CD4-positive, alpha-beta T cell treated with Interleukin-15 for 4 hours (primary cell): ENCODE measurements around the gene RASA3.
"Not testable (repeated sequence)": the region's sequence is repeated elsewhere in the genome, so short reads cannot be mapped to it uniquely, and the experiment has no call there.

Source experiments
- DNase-seq: peaks from one replicate; pipeline ENCODE4 v3.0.0-alpha.2; 2020; ENCODE audit warnings: low spot score

The RASA3 gene

GRCh38 chr13:114020750-114021463 lies 111.5 kb downstream of the RASA3 start:
- no peak for DNase-seq

- DNase-seq, result not testable (repeated sequence)
Measured at GRCh38 chr13:114020134-114020533, 112.3 kb downstream of the RASA3 start.

- peak; percentile 16 for DNase-seq
Measured at GRCh38 chr13:114019367-114019766, 113.1 kb downstream of the RASA3 start.

GRCh38 chr13:114018461-114019055 lies 113.9 kb downstream of the RASA3 start:
- no peak for DNase-seq

GRCh38 chr13:114017966-114018365 lies 114.5 kb downstream of the RASA3 start:
- DNase-seq, result no peak

- no peak for DNase-seq
Measured at GRCh38 chr13:114017028-114017630, 115.3 kb downstream of the RASA3 start.

GRCh38 chr13:114016321-114017027 lies 115.9 kb downstream of the RASA3 start:
- no peak for DNase-seq

- no peak for DNase-seq
Measured at GRCh38 chr13:114015969-114016295, 116.5 kb downstream of the RASA3 start.

- no peak for DNase-seq
Measured at GRCh38 chr13:114015111-114015968, 117.1 kb downstream of the RASA3 start.

- DNase-seq, result no peak
Measured at GRCh38 chr13:114013952-114014629, 118.3 kb downstream of the RASA3 start.

GRCh38 chr13:114013336-114013735 lies 119.1 kb downstream of the RASA3 start:
- no peak for DNase-seq

GRCh38 chr13:114012921-114013320 lies 119.5 kb downstream of the RASA3 start:
- no peak for DNase-seq

GRCh38 chr13:114012141-114012540 lies 120.3 kb downstream of the RASA3 start:
- no peak for DNase-seq

- no peak for DNase-seq
Measured at GRCh38 chr13:114011226-114011625, 121.2 kb downstream of the RASA3 start.

GRCh38 chr13:114010401-114011101 lies 121.9 kb downstream of the RASA3 start:
- no peak for DNase-seq

GRCh38 chr13:114009590-114010400 lies 122.6 kb downstream of the RASA3 start:
- DNase-seq, result no peak

- no peak for DNase-seq
Measured at GRCh38 chr13:114008964-114009589, 123.3 kb downstream of the RASA3 start.

GRCh38 chr13:114007566-114007965 lies 124.9 kb downstream of the RASA3 start:
- DNase-seq, result no peak

- no peak for DNase-seq
Measured at GRCh38 chr13:114005206-114005724, 127.2 kb downstream of the RASA3 start.
